GM19099 (cell line): ENCODE measurements around the gene KREMEN2.

Experiments
- POLR2A ChIP-seq: IDR thresholded peaks from 3 replicates; pipeline ENCODE4 v1.6.1; 2011; ENCODE audit warnings: low read depth; ENCODE audit not compliant: insufficient read length; ENCODE audit errors: extremely low read depth

Gene KREMEN2

DNA sequence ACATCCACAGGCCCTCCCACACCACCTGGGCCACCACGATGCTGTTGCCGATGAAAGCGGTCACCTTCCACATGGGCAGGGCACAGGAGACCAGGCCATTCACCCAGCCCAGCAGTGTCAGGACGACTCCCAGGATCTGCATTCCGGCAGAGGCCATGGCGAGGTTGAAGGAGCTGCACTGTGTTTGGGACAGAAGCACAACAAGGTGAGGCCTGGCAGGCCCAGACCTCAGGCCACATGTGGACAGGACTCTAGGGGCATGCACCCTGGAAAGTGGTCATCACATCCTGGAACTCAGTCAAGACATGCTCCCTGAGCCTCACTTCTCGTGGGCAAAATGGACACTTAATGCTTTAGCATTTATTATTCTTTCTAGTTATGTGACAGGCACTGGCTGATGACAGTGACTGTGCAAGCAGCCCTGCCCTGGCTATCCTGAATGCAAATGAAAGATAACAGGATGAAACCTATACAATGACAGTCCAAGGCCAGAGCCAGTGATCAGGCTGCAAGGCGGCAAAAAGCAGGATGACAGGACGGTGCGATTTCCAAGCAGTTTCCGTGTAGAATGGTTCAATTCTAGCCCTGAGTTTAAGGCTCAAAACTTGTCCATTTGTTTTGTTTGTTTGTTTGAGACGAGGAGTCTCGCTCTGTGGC is 51.9 kb downstream of the KREMEN2 start:
- TF ChIP-seq POLR2A: no peak

- no peak for TF ChIP-seq POLR2A
Measured at GRCh38 chr16:3017344-3017743, 53.3 kb downstream of the KREMEN2 start.
